ENCODE data around the gene TRAM2. TPM values are rescaled to one million over a fixed set of nuclear protein-coding genes. Genes with fewer than 3 reads are reported as not detected.

Gene TRAM2
- total and polyA plus RNA-seq, 2 of the 8 experiments (the other 6 are each of a cell fraction or from before 2014, with no cell fraction given): 9.0 to 21.4 TPM

- TF ChIP-seq RBBP5 (IDR thresholded peaks at IDR 0.05; ENCODE audit: borderline replicate concordance, low read depth, low read length) (no peak), HDAC2 (IDR thresholded peaks at IDR 0.05; ENCODE audit: borderline replicate concordance in 1 of 2, low read depth in 2 of 2, low read length in 2 of 2) (no peak), CREB1 (IDR thresholded peaks at IDR 0.05) (no peak), USF2 (IDR thresholded peaks at IDR 0.05; ENCODE audit: low read length) (no peak), SIX5 (IDR thresholded peaks at IDR 0.05; ENCODE audit: low read depth, low read length) (no peak), ATF2 (IDR thresholded peaks at IDR 0.05; ENCODE audit: low read length) (no peak), ZNF274 (IDR thresholded peaks at IDR 0.05; ENCODE audit: borderline replicate concordance, extremely low read depth, low read length) (no peak), KDM1A (IDR thresholded peaks at IDR 0.05; ENCODE audit: borderline replicate concordance, low read length) (no peak), TEAD4 (IDR thresholded peaks at IDR 0.05; ENCODE audit: low read depth, low read length) (no peak)
- CTCF ChIA-PET (ENCODE audit: partially characterized antibody): interaction anchor here (1.0 to 2.7 kb wide), 3 partner anchors 16 to 161 kb away, joined by 3 to 8 read pairs (median 3); no protein-coding TSS in a partner anchor
- H3K23ac ChIP-seq (ENCODE audit: insufficient read length): no peak overlapping the region
- H3K14ac ChIP-seq (ENCODE audit: insufficient read length): no peak overlapping the region
- peaks cover 11% of the 10 kb centered on the region for H3K79me1 ChIP-seq (ENCODE audit: low read depth, low read length)
- FAIRE-seq (no peak), DNase-seq (ENCODE audit: low read depth in 1 of 2, low spot score in 2 of 2) (no peak)
- H3K4ac ChIP-seq (replicated peaks; ENCODE audit: insufficient read length, low read depth, low read length): no peak overlapping the region
- H2AFZ ChIP-seq (ENCODE audit: low read length): no peak overlapping the region
- H3K79me2 ChIP-seq (ENCODE audit: control insufficient read depth in 1 of 2, insufficient read depth in 2 of 2, low read length in 2 of 2): peaks cover 16 to 89% of the 10 kb centered on the region in 2 experiments
- no peaks in the 10 kb centered on the region for H3K36me3 ChIP-seq (ENCODE audit: control insufficient read depth in 2 of 4, insufficient read depth in 4 of 4, low read length in 3 of 4)
- H3K9me3 ChIP-seq (ENCODE audit: insufficient read depth in 2 of 2, low read depth in 1 of 2, low read length in 1 of 2): no peaks in the 10 kb centered on the region
- no peak overlapping the region for H3K9ac ChIP-seq (replicated peaks in 1 of 4; ENCODE audit: extremely low read depth in 1 of 4, low read depth in 3 of 4, low read length in 3 of 4)
- H2BK120ac ChIP-seq (replicated peaks; ENCODE audit: low read depth, low read length): no peak overlapping the region
- H3K27me3 ChIP-seq (replicated peaks in 1 of 4; ENCODE audit: control insufficient read depth in 3 of 4, extremely low read depth in 1 of 4, insufficient read depth in 3 of 4, low read length in 3 of 4): no peaks in the 10 kb centered on the region
- H2BK5ac ChIP-seq (ENCODE audit: low read depth, low read length): no peak overlapping the region
- H2BK12ac ChIP-seq (ENCODE audit: low read depth, low read length): no peak overlapping the region
- 79% methylated on average over 4 of the region's 4 CpGs; no CpG with 5 or more reads in 1 of the 2 experiments for WGBS, 2 experiments (ENCODE audit: extremely low coverage in 1 of 2, insufficient coverage in 1 of 2, insufficient read length in 1 of 2, insufficient replicate concordance in 2 of 2, low coverage in 1 of 2, low lambda C conversion rate in 2 of 2, missing lambda C conversion rate in 1 of 2)
- no peak overlapping the region for H3K27ac ChIP-seq (ENCODE audit: low read depth, low read length)
- no peak overlapping the region for H3K56ac ChIP-seq (replicated peaks; ENCODE audit: insufficient read length, low read depth, low read length)
- H3K4me1 ChIP-seq (replicated peaks in 1 of 4; ENCODE audit: control insufficient read depth in 3 of 4, insufficient read depth in 4 of 4, low read length in 3 of 4): peaks cover 2 to 22% (median 9%) of the 10 kb centered on the region in 4 experiments; a peak in 5 of 7 replicates
- no peak overlapping the region for H2AK5ac ChIP-seq (ENCODE audit: low read depth, low read length)
- H3K18ac ChIP-seq (ENCODE audit: extremely low read depth, low read length): no peak overlapping the region
- peaks cover 3 to 5% of the 10 kb centered on the region in 2 experiments for H4K20me1 ChIP-seq (replicated peaks in 1 of 2; ENCODE audit: control insufficient read depth in 1 of 2, insufficient read depth in 2 of 2, low read length in 2 of 2)
- POLR2A ChIA-PET (ENCODE audit: partially characterized antibody): no interaction called here
- H4K8ac ChIP-seq (ENCODE audit: extremely low read depth, insufficient read depth, low read length): no peak overlapping the region
- no peak overlapping the region for H3K4me3 ChIP-seq (ENCODE audit: extremely low read depth in 1 of 4, insufficient read depth in 2 of 4, low read depth in 3 of 4, low read length in 4 of 4)
- H3K23me2 ChIP-seq (ENCODE audit: low read depth, low read length): no peaks in the 10 kb centered on the region; the same call in 1 of the 2 replicates
- no peak overlapping the region for H3K4me2 ChIP-seq (ENCODE audit: insufficient read depth in 1 of 2, low read depth in 2 of 2, low read length in 2 of 2)
- H2BK15ac ChIP-seq (ENCODE audit: low read length): no peak overlapping the region
- no peak overlapping the region for H4K5ac ChIP-seq (ENCODE audit: insufficient read length, low read depth, low read length)
- H2BK20ac ChIP-seq (ENCODE audit: low read length): no peak overlapping the region
- no peak overlapping the region for H4K91ac ChIP-seq (replicated peaks; ENCODE audit: insufficient read length, low read length)
These were observed 8.5 kb downstream of the TRAM2 start for GRCh38 chr6:52568320-52568719.
